ENCODE data around the gene ZNF618. TPM values are rescaled to one million over a fixed set of nuclear protein-coding genes. Genes with fewer than 3 reads are reported as not detected.
"Not testable (repeated sequence)": the region's sequence is repeated elsewhere in the genome, so short reads cannot be mapped to it uniquely, and the experiment has no call there.

ZNF618 gene
- total RNA-seq, 8 experiments from 2014 or later, result 3.4 to 41.6 (median 20.4) TPM

GRCh38 chr9:114033397-114034103 is 157.4 kb downstream of the ZNF618 start:
- Histone ChIP-seq H3K27ac (no peak overlapping the region), H3K4me1 (replicated peaks in 1 of 2) (peaks cover 5 to 6% of the 10 kb centered on the region in 2 donors), H3K4me3 (no peak overlapping the region)
- in situ Hi-C loops (cut with MboI; ENCODE audit: low pct_unique_long_range_greater_than_20kb in 2 of 9, low sequenced_read_pairs in 9 of 9, unreplicated experiment in 9 of 9), result loop anchor here in 4 of 9 experiments (25.0 kb wide), 5 partner anchors 96 to 321 kb away; no protein-coding TSS in a partner anchor
- peak in 7 of 8 experiments; percentile 12 to 55 (median 35) for ATAC-seq (replicated peaks in 6 of 8)
- 41 to 100% (median 67%) methylated on average over 1 to 6 of the region's 12 CpGs; no CpG with 5 or more reads in 3 of the 10 experiments for WGBS, 10 experiments

GRCh38 chr9:114034196-114034595 is 158.1 kb downstream of the ZNF618 start:
- no peak for ATAC-seq (replicated peaks in 6 of 8)
- Histone ChIP-seq H3K27ac (no peak overlapping the region), H3K4me3 (no peak overlapping the region), H3K4me1 (replicated peaks in 1 of 2) (peaks cover 5 to 6% of the 10 kb centered on the region in 2 donors)
- 92 to 100% (median 98%) methylated on average over 1 to 4 of the region's 10 CpGs; no CpG with 5 or more reads in 6 of the 10 experiments for WGBS, 10 experiments
- in situ Hi-C loops (cut with MboI; ENCODE audit: low pct_unique_long_range_greater_than_20kb in 2 of 9, low sequenced_read_pairs in 9 of 9, unreplicated experiment in 9 of 9), result loop anchor here in 4 of 9 experiments (25.0 kb wide), 5 partner anchors 97 to 322 kb away; no protein-coding TSS in a partner anchor

GRCh38 chr9:114034661-114035062 is 158.6 kb downstream of the ZNF618 start:
- Histone ChIP-seq H3K4me1 (replicated peaks in 1 of 2) (peaks cover 5 to 6% of the 10 kb centered on the region in 2 donors), H3K4me3 (no peak overlapping the region), H3K27ac (no peak overlapping the region)
- ATAC-seq (replicated peaks in 6 of 8), result no peak
- in situ Hi-C loops (cut with MboI; ENCODE audit: low pct_unique_long_range_greater_than_20kb in 2 of 9, low sequenced_read_pairs in 9 of 9, unreplicated experiment in 9 of 9), result loop anchor here in 4 of 9 experiments (25.0 kb wide), 5 partner anchors 97 to 322 kb away; no protein-coding TSS in a partner anchor
- 80 to 100% (median 100%) methylated on average over 1 to 2 of the region's 4 CpGs; no CpG with 5 or more reads in 5 of the 10 experiments for WGBS, 10 experiments

- H3K27ac ChIP-seq, result no peak overlapping the region
- in situ Hi-C loops (cut with MboI; ENCODE audit: low pct_unique_long_range_greater_than_20kb in 2 of 9, low sequenced_read_pairs in 9 of 9, unreplicated experiment in 9 of 9), result loop anchor here in 4 of 9 experiments (25.0 kb wide), 5 partner anchors 98 to 323 kb away; no protein-coding TSS in a partner anchor
- H3K4me1 ChIP-seq (replicated peaks in 1 of 2), result peaks cover 5 to 6% of the 10 kb centered on the region in 2 donors
- WGBS, 10 experiments, result 80 to 100% (median 100%) methylated on average over 1 to 4 of the region's 17 CpGs; no CpG with 5 or more reads in 3 of the 10 experiments
- peak in 2 of 8 experiments; percentile 40 to 47 for ATAC-seq (replicated peaks in 6 of 8)
- no peak overlapping the region for H3K4me3 ChIP-seq
Measured at GRCh38 chr9:114035221-114035844, 159.2 kb downstream of the ZNF618 start.

GRCh38 chr9:114035845-114036801 is 160.0 kb downstream of the ZNF618 start:
- Histone ChIP-seq H3K4me1 (replicated peaks in 1 of 2) (peaks cover 5 to 6% of the 10 kb centered on the region in 2 donors), H3K4me3 (no peak overlapping the region), H3K27ac (no peak overlapping the region)
- 81 to 100% (median 94%) methylated on average over 1 to 9 of the region's 18 CpGs; no CpG with 5 or more reads in 1 of the 10 experiments for WGBS, 10 experiments
- ATAC-seq (replicated peaks in 6 of 8), result no peak
- in situ Hi-C loops (cut with MboI; ENCODE audit: low pct_unique_long_range_greater_than_20kb in 2 of 9, low sequenced_read_pairs in 9 of 9, unreplicated experiment in 9 of 9), result loop anchor here in 4 of 9 experiments (25.0 kb wide), 5 partner anchors 99 to 324 kb away; no protein-coding TSS in a partner anchor

- WGBS, 10 experiments, result 50 to 100% (median 94%) methylated on average over 1 to 3 of the region's 5 CpGs; no CpG with 5 or more reads in 3 of the 10 experiments
- no peak for ATAC-seq (replicated peaks in 6 of 8)
- peaks cover 5 to 6% of the 10 kb centered on the region in 2 donors for H3K4me1 ChIP-seq (replicated peaks in 1 of 2)
- in situ Hi-C loops (cut with MboI; ENCODE audit: low pct_unique_long_range_greater_than_20kb in 2 of 9, low sequenced_read_pairs in 9 of 9, unreplicated experiment in 9 of 9), result loop anchor here in 4 of 9 experiments (25.0 kb wide), 5 partner anchors 100 to 325 kb away; no protein-coding TSS in a partner anchor
- no peak overlapping the region for H3K27ac ChIP-seq
- H3K4me3 ChIP-seq, result no peak overlapping the region
Measured at GRCh38 chr9:114037249-114037648, 161.1 kb downstream of the ZNF618 start.

GRCh38 chr9:114037961-114038723 is 162.0 kb downstream of the ZNF618 start:
- H3K4me1 ChIP-seq (replicated peaks in 1 of 2), result peaks cover 5 to 6% of the 10 kb centered on the region in 2 donors
- H3K4me3 ChIP-seq, result no peak overlapping the region
- 35 to 89% (median 58%) methylated on average over 1 to 14 of the region's 19 CpGs for WGBS, 10 experiments
- H3K27ac ChIP-seq, result peak overlapping the region in 1 of 2 donors; percentile 5
- in situ Hi-C loops (cut with MboI; ENCODE audit: low pct_unique_long_range_greater_than_20kb in 2 of 9, low sequenced_read_pairs in 9 of 9, unreplicated experiment in 9 of 9), result loop anchor here in 4 of 9 experiments (25.0 kb wide), 5 partner anchors 99 to 326 kb away; no protein-coding TSS in a partner anchor
- ATAC-seq (replicated peaks in 6 of 8), result peak; percentile 64 to 96 (median 90)

GRCh38 chr9:114038724-114039313 is 162.7 kb downstream of the ZNF618 start:
- WGBS, 10 experiments, result 86 to 100% (median 94%) methylated on average over 1 to 13 of the region's 13 CpGs
- Histone ChIP-seq H3K4me1 (replicated peaks in 1 of 2) (peaks cover 5 to 6% of the 10 kb centered on the region in 2 donors), H3K27ac (no peak overlapping the region), H3K4me3 (no peak overlapping the region)
- no peak for ATAC-seq (replicated peaks in 6 of 8)
- in situ Hi-C loops (cut with MboI; ENCODE audit: low pct_unique_long_range_greater_than_20kb in 2 of 9, low sequenced_read_pairs in 9 of 9, unreplicated experiment in 9 of 9), result loop anchor here in 4 of 9 experiments (25.0 kb wide), 5 partner anchors 98 to 327 kb away; no protein-coding TSS in a partner anchor

GRCh38 chr9:114039484-114039883 is 163.4 kb downstream of the ZNF618 start:
- in situ Hi-C loops (cut with MboI; ENCODE audit: low pct_unique_long_range_greater_than_20kb in 2 of 9, low sequenced_read_pairs in 9 of 9, unreplicated experiment in 9 of 9), result loop anchor here in 4 of 9 experiments (25.0 kb wide), 5 partner anchors 98 to 327 kb away; no protein-coding TSS in a partner anchor
- no peak overlapping the region for H3K4me3 ChIP-seq
- ATAC-seq (replicated peaks in 6 of 8), result no peak
- peaks cover 5 to 6% of the 10 kb centered on the region in 2 donors for H3K4me1 ChIP-seq (replicated peaks in 1 of 2)
- H3K27ac ChIP-seq, result no peak overlapping the region
- 0 to 100% (median 91%) methylated on average over 1 to 5 of the region's 5 CpGs; no CpG with 5 or more reads in 2 of the 10 experiments for WGBS, 10 experiments

GRCh38 chr9:114043660-114044059 is 167.6 kb downstream of the ZNF618 start:
- in situ Hi-C loops (cut with MboI; ENCODE audit: low pct_unique_long_range_greater_than_20kb in 2 of 9, low sequenced_read_pairs in 9 of 9, unreplicated experiment in 9 of 9), result loop anchor here in 4 of 9 experiments (25.0 kb wide), 5 partner anchors 94 to 331 kb away; no protein-coding TSS in a partner anchor
- H3K27ac ChIP-seq; ATAC-seq (replicated peaks in 6 of 8); H3K4me1 ChIP-seq (replicated peaks in 1 of 2); H3K4me3 ChIP-seq: not testable (repeated sequence)

- 67 to 100% (median 100%) methylated on average over 1 to 4 of the region's 4 CpGs for WGBS, 10 experiments
- Histone ChIP-seq H3K27ac (no peak overlapping the region), H3K4me3 (no peak overlapping the region), H3K4me1 (replicated peaks in 1 of 2) (no peaks in the 10 kb centered on the region)
- no peak for ATAC-seq (replicated peaks in 6 of 8)
- in situ Hi-C loops (cut with MboI; ENCODE audit: low pct_unique_long_range_greater_than_20kb in 2 of 9, low sequenced_read_pairs in 9 of 9, unreplicated experiment in 9 of 9), result loop anchor here in 4 of 9 experiments (25.0 kb wide), 5 partner anchors 91 to 334 kb away; no protein-coding TSS in a partner anchor
Measured at GRCh38 chr9:114046237-114046755, 170.2 kb downstream of the ZNF618 start.

Measured in motor neuron (in vitro differentiated cells).